Measurements from ENCODE around the gene LBX2.

Gene LBX2, protein sequence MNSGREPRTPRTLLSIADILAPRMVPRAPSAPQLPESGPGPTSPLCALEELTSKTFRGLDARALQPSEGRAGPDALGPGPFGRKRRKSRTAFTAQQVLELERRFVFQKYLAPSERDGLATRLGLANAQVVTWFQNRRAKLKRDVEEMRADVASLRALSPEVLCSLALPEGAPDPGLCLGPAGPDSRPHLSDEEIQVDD

DNA sequence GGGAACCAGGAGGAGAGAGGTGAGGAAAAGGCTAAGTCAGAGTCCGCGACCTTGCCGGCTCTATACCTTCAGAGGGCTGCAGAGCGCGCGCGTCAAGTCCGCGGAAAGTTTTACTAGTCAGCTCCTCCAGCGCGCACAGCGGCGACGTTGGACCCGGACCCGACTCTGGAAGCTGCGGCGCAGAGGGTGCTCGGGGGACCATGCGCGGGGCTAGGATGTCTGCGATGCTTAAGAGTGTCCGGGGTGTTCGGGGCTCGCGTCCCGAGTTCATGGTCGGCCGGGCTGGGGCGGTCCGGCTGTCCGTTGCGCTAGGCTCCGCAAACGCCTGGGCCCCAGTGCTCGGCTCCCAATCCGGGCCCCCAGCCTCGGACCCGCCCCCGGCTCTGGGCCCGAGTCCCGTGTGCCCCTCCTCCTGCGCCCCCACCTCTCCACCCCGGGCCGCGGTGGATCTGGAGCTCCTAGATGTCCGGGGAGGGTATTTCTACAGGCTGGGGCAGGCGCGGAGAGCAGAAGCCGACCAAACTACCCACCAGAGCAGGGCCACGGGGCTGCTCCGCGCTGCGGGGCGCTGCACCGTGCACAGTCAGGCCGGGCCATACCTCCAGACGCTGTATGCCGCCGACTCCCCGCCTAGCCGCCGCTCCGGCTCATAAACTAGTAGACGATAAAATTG is at the start of gene LBX2:
LBX2 (minus strand) TSS at position 337 of the 673 bp plus-strand sequence; CDS start at position 271, 66 bp downstream.
- no peak for FAIRE-seq

DNA sequence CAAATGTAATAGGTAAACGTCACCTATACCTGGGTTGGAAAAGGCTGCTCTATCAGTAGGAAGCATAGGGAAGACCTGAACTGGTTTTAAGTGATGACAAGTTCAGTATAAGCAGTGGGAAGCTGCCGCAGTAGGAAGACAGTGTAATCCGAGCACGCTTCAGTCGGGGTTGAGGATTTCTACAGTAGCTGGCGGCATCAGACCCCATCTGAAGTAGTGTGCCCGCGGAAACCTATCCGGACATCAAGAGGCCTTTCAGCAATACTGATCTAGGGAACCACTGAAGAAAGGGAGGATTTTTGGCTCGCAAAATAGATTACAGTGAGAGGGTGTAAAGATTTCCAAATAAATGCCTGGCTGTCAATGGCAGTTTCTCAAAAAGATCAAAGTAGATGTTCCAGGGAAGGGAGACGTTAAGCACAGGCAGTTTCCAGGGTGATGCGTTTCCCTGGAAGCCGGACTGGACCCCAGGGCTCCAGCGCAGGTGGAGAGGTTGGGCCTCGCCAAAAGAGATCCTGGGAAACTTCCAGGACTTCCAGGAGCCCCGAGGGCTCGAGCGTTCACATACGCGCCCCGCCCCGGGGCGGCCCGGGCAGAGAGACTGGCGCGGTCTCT is 49.0 kb upstream of the LBX2 start:
- no peak for FAIRE-seq

DNA sequence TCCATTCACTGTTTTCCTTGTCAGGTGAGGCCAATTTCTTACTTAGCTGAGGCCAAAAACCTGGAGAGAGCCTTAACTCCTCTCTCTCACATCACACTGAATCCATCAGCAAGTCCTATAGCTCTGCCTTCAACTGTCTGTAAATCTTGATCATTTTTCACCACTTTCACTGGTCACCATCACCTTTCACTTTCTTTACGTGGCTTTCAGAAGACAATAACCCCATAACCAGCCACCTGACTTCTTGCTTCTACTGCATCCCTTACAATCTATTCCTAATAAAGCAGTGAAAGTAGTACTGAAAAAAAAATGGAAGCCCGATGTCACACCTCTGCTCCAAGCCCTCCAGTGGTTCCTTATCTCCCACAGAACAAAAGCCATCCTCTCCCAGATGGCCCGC is 46.6 kb upstream of the LBX2 start:
- FAIRE-seq, result no peak

DNA sequence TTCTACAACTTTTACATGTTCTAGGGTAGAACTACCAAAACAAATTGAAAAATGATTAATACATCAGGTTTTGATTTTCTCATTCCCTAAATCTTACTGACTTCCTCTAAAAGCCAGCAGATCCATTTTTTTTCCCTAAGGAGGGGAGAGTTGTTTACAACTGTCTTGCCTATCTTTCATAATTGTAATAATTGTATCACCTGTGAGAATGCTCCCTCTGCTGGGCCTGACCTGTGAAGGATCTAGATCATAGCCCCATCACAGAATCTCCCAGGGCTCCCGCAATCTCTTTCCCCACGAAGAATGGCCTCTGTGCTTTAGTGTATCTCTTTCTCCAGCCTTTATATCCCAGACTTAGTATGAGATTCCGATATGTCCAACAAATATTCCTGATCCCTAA is 45.2 kb upstream of the LBX2 start:
- FAIRE-seq, result no peak

DNA sequence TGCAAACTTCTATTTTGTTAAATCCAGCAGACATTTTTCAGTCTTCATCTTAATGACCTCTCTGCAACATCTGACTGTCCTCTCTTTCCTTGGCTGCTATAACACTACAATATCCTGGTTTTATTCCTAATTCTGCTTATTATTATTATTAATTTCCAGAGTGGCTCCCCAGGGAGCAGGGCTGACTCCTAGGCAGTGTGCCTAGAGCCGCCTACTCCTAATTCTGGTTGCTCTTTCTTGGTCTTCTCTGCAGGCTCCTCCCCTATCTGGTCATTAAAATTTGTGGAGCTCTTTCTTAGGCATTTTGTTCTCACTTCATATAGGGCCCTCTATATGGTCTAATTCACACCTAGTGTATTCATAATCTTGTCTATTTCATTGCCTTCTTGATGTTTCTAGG is 43.6 kb upstream of the LBX2 start:
- no peak for FAIRE-seq

DNA sequence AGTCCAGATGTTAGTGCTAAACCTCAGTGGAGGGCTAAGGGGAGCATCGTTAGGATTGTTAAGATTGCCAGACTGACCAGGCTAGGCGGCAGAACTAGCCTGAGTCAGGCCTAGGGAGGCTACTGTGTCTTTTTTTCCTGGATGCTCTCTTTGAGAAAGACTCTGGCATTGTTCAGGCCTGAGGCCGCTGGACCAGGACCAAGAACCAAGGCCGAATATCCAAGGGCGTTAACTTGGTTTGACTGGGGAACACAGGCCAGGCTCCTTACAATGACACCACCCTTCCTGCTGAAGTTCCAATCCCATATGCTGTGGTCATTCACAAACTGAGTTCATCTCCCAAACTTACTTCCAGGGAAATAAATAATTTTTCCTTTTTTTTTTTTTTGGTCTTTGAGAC is 40.9 kb upstream of the LBX2 start:
- no peak for FAIRE-seq

DNA sequence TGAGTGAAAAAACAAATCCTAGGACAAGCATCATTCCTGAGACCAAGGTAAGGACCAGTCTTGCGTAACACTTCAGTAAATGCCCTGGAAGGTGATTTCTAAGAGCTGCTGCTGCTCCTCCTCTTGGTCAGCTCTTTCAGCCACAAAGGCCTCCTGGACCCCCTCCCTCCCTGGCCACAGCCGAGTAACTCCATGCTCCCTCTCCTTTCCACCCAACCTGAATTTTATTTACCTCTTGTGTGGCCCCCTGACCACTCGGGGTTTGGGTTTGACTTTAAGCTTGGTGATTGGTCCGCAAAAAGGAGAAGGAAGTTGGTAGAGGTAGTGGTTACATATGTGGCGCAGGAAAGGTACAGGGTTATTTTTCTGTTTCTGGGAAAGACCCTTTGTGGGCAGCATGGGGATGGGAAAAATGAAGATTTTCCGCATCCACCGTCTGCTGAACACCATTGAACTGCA is 39.5 kb upstream of the LBX2 start:
- no peak for FAIRE-seq

DNA sequence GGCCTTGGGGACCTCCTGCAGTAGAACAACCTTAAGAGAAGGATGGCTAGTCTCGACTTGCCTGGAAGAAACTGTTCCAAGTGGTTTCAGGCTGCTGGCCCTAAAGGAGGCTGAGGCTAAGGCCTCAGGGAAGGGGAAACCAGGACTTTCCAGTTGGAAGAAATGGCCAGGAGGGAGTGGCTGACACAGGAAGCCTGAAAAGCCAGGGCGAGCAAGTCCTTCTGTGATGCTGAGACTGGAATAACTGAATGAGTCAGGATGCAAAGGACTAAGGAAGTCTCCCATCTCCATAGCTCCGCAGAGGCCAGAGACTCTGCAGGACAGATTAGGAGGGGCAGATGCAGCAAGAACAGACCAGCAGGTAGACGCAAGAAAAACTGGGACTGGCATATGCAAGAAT is 37.7 kb upstream of the LBX2 start:
- FAIRE-seq, result no peak

DNA sequence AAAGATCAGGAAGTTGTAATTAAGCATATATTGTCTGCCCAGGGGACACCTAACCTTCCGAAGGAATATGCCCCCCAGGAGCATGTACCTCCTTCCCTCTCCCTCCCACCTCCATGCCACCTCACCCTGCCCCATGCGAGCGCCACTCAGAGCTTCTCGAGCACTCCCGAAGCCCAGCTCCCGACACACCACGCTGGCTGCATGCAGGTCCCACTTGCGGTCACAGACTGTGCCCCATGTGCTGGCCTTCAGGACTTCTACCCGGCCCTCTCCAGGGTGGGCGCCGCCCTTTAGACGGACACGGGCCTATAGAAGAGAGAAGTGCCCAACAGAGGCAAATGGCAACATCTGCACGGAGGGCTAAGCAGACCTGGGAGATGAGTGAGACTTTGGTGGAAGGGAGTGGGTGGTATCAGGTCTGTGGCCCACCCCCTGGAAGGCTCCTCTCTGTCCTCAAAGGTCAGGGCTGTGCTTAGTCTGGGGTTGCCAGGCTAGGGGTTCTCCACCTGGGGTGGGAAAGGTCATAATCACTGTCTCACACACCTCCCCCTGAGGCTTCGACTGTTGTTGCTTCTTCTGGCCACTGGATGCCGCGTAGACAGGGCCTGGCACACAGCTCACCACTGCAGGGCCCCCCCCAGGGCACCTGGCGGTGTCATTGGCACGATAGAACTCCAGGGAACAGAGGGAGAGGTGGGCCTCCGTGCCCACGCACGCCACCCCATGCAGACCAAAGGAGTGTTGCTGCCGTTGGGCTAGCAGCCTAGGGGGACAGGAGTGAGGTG is 37.0 kb upstream of the LBX2 start:
- no peak for FAIRE-seq

DNA sequence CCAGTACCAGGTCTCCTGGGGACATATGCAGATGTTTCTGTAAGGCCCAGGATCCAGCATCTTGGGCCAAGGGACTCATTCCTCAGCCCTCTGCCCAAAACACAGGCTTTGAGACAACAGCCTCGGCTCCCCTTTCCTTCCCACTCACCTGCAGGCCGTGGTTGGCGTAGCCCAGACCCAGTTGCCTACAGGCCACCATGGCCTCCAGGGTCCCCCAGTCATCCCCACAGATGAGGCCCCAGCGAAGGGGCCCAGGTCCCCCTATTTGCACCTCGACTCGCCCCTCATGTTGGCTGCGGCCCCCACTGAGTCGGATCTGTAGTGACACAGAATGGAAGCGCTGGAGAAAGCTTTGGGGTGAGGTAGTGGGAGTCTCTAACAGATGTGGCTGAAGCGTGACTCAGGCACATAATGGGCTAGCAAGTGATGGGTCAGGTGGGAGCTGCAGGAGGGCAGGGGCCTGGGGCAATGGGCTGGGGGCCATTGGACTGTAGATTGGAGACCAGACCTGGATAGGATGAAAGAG is 36.1 kb upstream of the LBX2 start:
- no peak for FAIRE-seq

DNA sequence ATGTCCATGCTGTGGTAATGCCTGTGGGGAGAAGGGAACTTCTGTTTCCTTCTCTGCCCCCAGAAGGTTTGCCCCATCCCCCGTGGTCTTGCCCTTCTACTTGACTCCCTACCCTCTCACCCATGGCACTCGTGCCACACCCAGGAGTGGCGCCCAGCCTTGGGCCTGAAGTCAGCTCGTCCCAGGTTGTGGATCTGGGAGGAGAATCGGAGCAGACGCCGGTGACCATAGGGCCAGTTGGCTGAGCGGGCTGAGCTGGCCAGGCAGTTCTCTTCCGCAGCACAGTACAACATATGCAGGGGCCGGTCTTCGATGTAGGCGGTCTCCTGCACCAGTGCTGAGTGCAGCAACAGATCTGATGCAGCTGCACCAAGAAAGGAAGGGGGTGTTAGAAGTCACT is 35.0 kb upstream of the LBX2 start:
- no peak for FAIRE-seq

DNA sequence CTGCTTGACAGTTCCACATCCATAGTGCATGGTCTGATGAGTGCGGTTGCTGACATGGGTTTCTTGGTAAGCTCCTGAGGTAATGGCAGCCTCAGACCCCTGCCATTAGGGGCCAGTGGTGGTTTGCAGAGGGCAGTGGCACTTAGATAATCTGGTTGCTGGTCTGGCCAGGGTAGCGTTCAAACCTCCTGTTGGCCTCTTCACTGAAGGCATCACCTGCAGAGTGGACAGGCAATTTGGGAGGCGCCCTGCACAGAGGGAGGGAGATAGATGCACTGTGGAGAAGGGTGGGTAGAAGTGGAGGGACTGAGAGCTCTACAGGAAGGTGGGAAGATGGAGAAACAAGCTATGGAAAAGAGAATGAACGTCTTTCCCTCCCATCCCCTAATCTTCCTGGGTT is 34.1 kb upstream of the LBX2 start:
- no peak for FAIRE-seq

DNA sequence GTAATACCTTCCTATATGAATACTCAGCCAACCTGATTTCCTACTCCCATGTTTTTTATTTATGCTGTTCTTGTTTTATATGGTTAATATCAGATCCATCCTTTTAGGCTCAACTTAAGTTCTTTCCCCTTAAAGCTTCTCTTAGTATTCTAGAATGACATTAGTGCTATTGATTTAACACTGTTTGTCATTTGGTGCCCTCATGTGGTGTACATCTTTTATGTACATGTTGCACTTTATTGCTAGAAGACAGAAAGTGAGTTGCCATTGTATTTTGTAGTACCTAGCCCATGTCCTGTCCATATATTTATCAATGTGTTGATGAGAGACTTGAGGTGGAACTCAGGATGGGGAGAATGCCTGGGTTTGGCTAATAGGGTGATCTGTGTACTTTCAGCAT is 32.8 kb upstream of the LBX2 start:
- no peak for FAIRE-seq

DNA sequence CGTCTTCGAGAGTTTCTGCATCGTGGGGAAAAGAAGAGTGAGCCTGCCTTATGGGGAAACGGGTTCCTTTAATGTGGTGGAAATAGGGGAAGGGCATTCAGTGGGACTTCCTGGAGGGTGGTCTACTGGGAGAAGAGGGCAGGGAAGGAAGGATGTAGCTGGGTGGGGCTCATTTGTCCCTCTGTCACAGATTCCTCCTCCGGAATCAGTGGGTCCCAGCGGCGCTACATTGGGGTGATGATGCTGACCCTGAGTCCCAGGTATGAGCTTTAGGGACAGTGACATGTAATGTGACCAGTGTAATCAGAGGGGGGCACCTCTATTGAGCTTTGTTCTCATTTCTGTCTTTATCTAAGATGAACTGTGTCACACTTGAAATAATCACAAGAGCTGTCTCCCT is 32.3 kb upstream of the LBX2 start:
- no peak for FAIRE-seq

DNA sequence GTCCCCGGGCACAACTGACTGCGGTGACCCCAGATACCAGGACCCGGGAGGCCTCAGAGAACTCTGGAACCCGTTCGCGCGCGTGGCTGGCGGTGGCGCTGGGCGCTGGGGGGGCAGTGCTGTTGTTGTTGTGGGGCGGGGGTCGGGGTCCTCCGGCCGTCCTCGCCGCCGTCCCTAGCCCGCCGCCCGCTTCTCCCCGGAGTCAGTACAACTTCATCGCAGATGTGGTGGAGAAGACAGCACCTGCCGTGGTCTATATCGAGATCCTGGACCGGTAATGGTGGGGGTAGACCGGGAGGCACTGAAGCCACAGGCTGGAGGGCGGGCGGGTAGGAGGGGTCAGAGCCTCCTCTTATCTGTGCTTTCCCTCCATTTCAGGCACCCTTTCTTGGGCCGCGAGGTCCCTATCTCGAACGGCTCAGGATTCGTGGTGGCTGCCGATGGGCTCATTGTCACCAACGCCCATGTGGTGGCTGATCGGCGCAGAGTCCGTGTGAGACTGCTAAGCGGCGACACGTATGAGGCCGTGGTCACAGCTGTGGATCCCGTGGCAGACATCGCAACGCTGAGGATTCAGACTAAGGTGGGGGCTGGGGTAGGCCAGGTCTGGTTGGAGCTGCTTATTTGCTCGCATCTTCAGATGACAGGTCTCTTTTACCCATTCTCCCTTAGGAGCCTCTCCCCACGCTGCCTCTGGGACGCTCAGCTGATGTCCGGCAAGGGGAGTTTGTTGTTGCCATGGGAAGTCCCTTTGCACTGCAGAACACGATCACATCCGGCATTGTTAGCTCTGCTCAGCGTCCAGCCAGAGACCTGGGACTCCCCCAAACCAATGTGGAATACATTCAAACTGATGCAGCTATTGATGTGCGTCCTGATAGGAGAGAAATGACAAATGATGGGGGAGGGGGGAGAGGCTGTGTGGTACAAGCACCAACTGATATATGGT is 31.1 kb upstream of the LBX2 start:
- no peak for FAIRE-seq

DNA sequence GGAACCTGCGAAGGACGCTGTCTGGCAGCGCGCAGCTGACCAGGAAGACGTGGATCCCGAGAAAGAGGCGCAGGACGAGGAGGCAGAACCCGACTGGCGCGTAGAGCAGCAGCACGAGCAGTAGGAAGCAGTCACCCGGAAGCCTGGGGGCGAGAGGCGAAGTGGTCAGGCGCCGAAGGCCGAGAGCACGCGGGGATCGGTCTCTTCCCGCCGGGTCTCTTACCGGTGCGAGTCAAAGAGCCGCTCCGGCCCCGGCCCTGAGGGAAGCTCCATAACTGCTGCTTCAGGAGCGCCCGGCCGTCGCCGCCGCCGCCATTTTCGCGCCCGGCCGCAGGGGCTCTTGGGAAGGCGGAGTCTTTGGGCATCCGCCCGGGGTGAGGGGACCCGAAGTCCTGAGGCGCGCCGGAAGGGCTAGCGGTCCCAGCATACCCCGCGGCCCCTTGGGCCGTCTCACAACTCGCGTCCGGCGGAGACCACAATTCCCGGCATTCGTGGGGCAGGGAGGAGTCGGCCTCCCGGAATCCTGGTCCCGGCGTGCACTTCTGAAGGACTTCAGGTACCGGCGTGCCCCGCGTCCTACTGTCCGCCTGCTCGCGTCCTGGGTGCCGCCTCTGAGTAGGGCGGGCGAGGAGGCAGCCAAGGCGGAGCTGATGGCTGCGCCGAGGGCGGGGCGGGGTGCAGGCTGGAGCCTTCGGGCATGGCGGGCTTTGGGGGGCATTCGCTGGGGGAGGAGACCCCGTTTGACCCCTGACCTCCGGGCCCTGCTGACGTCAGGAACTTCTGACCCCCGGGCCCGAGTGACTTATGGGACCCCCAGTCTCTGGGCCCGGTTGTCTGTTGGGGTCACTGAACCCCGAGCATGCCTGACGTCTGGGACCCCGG is 30.2 kb upstream of the LBX2 start, which contains the start of the genes AUP1 and HTRA2:
AUP1 (minus strand) TSS at position 350 of the 882 bp plus-strand sequence; CDS start at position 273, 77 bp downstream.
HTRA2 (plus strand) TSS at position 577 of the 882 bp plus-strand sequence; CDS start at position 651, 74 bp downstream.
- FAIRE-seq, result peak; percentile 88

DNA sequence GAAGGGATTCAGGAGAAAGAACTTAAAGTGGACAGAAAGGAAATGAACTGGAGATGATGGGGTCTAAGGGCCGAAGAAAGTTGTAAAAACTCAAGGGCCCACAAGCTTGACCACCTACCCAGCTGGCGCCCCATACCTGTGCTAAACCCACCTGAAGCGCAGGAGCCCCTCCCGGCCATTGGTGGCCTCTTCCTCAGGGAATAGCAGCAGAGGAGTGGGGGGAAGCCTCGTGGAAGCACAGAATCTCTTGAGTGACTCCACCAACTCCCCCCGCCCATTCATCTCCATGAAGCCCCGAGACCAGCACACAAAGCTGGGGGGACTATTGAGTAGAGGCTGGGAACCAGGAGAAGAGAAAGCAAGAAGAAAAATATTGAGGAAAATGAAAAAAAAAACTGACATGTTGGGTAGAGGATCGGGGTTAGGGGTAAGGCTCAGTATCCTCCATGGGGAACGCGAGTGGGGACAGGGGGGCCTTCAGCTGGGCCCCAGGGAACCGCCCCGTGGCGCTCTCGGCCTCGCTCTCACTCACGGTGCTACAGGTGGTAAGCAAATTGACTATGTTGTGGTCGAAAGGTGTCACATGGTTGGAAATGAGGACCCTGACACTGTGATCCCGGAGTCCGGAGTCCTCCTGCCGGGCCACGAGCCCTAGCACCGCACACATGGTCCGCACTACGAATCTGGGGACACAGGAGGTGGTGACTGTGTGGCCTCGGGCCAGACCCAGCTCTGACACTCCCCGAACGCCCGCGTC is 29.4 kb upstream of the LBX2 start:
- FAIRE-seq, result no peak

DNA sequence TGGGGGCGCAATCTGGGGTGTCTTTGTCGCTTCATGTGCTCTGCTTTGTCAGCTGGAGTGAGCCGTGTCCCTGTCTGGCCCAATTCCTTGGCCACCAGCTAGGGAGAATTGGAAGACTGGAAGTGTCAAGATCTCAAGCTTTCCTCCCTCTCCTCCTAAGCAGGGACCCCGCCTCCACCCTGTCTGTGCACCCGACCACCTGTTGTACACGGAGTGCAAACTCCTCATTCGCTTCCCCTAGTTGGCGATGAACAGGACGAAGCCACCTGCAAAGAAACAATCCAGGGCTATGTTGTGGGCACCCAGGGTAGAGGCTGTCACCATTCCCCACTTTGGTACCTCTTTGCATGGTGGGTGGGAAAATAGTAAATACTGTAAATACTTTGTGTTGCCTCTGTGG is 28.3 kb upstream of the LBX2 start:
- no peak for FAIRE-seq

DNA sequence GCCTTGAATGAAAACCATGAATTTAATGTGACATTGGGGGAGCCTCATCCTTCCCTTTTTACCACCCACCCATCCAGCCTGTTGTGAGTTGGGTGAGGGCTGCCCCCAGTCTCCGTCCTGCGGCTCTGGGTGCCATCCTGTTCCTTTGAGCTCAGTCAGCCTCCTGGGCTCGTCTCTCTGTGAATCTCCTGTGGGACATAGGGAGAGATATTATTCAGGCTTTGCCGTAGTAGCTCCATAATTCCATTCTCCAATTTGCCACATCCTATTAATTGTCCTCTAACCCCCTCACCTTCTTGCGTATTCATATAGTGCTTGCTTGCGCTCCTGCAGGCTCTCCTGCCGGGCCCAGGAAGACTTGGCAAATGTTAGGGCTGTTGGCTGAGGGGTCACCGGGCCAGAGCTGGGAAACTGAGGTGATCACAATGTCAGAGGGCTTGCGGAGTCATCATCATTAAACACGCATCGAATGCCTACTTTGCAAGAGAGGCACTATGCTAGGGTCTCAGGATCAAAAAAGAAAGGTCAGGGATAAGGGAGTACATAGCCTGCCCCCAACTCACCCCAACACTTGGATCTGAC is 27.3 kb upstream of the LBX2 start:
- no peak for FAIRE-seq
